Activated CD4-positive, alpha-beta T cell treated with anti-CD3 and anti-CD28 coated beads, Interleukin-10, Interleukin-2, amounts not matched to agents 100 ng/mL and 50 ng/mL, durations not matched to agents 16 hours and 8 hours (primary cell): Measurements from ENCODE around the gene PTOV1.

Source experiments
- DNase-seq: peaks from one replicate; pipeline ENCODE4 v3.0.0-alpha.2; 2020

PTOV1 gene

GRCh38 chr19:49845414-49845813 is 5.5 kb upstream of the PTOV1 start:
- DNase-seq: no peak

DNA sequence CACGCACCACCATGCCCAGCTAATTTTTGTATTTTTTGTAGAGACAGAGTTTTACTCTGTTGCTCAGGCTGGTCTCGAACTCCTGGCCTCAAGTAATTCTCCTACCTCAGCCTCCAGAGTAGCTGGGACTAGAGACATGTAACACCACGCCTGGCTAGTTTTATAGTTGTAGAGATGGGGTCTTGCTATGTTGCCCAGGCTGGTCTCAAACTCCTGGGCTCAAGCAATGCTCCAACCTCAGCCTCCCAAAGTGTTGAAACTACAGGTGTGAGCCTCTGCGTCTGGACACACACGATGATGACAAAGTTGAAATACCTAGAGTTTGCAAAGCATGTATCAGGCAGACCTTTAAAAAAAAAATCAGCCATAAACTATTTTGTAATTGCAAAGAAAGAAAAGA is 4.6 kb upstream of the PTOV1 start:
- no peak for DNase-seq

- DNase-seq: peak; percentile 73
Observed at GRCh38 chr19:49847731-49848696, 2.9 kb upstream of the PTOV1 start.

- DNase-seq: peak; percentile 60
Observed at GRCh38 chr19:49848938-49849337, 2.0 kb upstream of the PTOV1 start.

GRCh38 chr19:49849433-49850220 is 1.3 kb upstream of the PTOV1 start:
- DNase-seq: no peak

DNA sequence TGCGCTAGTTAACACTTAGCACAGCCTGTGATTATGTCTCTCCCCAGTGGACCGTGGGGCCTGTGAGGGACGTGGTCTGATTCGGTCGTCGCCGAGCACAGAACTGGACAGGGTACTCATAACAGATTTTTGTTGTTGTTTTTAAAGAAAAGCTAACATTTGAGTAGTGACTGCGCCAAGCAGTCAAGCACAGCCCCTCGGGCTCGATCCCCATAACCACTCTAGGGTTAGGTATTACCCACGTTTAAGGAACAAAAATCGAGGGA is 805 bp upstream of the PTOV1 start:
- no peak for DNase-seq

GRCh38 chr19:49851456-49852259 is 699 bp downstream of the PTOV1 start:
- no peak for DNase-seq

DNA sequence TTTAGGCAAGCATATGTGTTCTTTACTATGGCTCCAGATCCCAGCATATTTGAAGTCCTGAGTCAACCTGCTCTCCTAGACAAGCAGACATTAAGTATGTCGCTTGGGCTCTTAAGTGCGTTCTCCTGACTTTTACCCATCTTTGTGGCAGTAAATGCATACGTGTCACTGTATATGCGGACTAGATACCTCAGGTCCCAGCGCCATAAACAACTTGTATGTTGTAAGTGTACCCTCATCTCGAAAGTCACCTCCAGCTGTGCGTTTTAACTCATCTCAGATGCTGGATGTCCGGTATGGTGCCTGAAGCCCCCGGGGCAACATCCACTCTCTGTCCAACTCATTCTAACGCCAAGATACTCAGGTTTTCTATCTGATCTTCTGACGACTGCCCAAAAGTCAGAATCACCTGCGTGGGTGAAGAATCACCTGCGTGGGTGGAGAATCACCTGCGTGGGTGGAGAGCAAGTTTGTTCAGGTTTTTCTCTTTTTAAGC is 1.7 kb downstream of the PTOV1 start:
- no peak for DNase-seq

- DNase-seq: no peak
Observed at GRCh38 chr19:49853852-49854377, 3.0 kb downstream of the PTOV1 start.

GRCh38 chr19:49854378-49855263 is 3.7 kb downstream of the PTOV1 start:
- no peak for DNase-seq

- DNase-seq: no peak
Observed at GRCh38 chr19:49855277-49855675, 4.3 kb downstream of the PTOV1 start.

DNA sequence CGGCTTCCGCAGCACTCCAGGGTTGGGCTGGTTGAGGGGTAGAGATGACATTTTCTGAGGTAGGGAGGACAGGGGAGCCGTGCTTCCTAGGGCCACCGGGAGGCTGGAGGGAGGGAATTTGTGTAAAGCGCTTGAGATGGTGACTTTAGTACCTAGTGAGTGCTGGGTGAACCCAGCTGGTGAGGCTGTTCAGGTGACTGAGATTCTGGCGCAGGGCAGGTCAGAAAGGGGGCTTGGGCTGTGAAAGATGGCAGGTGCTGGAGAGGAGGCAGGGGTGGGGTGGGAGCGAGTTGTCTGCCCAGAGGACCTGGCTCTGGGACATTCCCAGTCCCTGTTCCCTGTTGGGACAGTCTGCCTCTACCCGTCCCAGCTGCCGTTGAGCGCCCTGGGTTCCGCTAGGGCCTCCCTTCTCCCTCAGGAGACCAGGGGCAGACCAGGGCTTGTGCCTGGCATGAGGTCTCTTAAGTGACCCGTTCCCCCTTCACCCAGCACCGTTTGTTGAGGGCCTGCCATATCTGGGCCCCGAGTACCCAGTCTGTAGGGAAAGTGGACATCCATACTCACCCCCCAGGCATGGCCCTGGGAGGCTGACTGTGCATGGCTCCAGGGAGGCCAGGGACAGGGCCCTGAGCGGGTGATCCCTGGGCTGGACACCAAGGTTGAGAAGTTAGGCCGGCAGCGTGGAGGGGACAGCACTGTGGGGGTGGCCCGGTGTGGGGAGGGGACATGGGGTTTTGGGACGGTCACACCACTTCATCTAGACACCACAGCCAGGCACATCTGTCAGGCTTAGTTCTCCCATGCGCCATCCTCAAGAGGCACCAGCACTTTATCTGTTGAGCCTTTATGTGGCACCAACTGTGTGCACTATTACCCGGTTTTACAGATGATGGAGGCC is 5.0 kb downstream of the PTOV1 start:
- DNase-seq: no peak

DNA sequence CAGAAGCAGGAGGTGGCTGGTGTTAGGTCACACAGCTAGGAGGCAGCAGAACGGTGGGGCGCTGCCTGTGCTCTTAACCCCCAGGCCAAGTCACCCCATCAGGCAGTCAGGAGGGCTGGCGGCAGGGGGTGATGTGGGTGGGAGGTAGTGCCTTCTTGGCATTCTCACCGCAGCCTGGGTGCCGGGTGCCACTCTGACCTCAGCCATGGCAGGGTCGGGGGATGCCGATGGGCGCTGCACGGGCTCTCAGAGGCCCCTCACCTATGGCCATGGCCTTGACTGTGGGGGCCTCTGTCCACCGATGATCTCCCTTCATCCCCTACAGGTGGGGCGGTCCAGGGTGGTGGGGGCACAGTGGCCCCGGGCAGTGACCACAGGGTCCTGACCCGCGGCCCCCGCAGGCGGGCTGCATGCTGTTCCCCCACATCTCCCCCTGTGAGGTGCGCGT is 5.6 kb downstream of the PTOV1 start:
- no peak for DNase-seq

GRCh38 chr19:49857061-49857837 is 6.3 kb downstream of the PTOV1 start:
- no peak for DNase-seq

DNA sequence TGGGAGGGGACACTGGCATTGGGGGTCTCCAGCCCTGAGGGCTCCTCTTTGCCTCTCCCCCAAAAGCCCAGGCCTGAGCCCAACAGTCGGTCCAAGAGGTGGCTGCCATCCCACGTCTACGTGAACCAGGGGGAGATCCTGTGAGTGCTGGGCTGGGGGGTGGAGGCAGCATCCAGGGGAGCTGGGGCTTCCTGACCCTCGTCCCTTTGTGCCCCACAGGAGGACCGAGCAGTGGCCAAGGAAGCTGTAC is 6.8 kb downstream of the PTOV1 start:
- no peak for DNase-seq

DNA sequence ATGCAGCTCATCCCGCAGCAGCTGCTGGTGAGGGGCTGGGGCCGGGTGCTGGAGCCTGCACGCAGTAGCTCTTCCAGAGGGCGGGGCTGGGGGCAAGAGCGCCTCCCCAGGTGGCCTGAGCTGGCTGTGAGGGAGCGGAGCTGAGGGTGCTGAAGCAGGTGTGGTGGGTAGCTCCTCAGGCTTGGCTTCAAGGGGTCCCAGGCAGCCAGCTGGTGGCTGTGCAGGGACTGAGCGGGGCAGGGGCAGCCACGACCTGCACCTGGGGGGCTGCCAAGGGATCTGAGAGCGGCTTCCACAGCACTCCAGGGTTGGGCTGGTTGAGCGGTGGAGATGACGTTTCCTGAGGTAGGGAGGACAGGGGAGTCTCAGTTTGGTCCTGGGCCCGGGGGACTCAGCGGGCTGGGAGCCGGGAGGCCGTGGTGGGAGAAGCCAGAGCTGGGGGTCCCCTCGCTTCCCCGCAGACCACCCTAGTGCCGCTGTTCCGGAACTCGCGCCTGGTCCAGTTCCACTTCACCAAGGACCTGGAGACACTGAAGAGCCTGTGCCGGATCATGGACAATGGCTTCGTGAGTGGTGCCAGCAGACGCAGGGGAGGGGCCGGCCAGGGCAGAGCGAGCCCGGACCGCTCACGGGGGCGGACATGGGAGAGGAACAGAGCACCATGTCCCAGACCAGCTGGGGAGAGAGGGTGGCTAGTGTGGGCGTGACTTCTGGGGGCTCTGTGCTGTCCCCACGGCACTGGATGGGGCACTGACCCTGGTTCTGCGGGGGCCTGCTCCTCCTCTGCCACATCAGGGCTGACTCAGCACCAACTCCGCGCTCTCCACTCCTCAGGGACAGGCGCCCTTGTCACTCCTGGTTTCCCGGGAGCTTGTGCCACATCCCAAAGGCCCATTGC is 7.4 kb downstream of the PTOV1 start:
- DNase-seq: no peak

DNA sequence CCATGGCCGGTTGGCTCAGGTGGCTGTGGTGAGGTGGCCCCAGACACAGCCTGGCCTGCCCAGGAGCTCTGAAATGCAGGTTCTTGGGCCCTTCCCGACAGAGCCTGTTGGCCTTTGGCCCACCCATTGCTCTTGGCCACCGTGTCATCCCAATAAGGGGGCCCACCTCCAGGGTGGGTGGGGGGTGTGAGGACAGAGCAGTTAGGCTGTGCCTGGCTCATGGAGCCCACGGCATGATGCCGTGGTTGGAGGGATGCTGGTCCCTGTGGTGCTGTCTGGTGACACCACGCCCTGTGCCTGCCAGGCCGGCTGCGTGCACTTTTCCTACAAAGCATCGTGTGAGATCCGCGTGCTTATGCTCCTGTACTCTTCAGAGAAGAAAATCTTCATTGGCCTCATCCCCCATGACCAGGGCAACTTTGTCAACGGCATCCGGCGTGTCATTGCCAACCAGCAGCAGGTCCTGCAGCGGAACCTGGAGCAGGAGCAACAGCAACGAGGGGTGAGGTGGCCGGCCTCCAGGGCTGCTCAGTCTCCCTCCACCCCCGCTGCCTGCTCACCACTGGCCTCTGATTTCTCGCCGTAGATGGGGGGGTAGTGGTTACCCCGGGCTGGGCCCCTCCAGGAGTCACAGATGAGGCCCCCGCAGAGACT is 8.8 kb downstream of the PTOV1 start:
- no peak for DNase-seq

GRCh38 chr19:49860336-49861102 is 9.6 kb downstream of the PTOV1 start:
- DNase-seq: no peak
